HCT116 (cell line): ENCODE measurements around the gene PRKG1. TPM values are rescaled to one million over a fixed set of nuclear protein-coding genes. Genes with fewer than 3 reads are reported as not detected.

Experiments
- ATAC-seq: fragments of 200-7000 bp; cut with Tn5 transposase; 2 replicates; pipeline ENCODE4 v1.9.1; 2020; ENCODE audit warnings: mild to moderate bottlenecking, moderate library complexity
- BruUV-seq: library from RNA; stranded (reverse); fragments of 400-500 nt; replicated peaks from 2 replicates; lab custom pipeline; 2021; lab: Mats Ljungman, UMichigan
- CTCF ChIA-PET: fragments of 300-600 bp; sonication (Branson Sonifier 250); formaldehyde crosslinking; loops from one replicate; lab custom pipeline; 2021; ENCODE audit warnings: antibody characterized with exemption; lab: Charles Lee
- POLR2A ChIA-PET: fragments of 300-600, 350-600 bp; sonication (Branson Sonifier 250); formaldehyde crosslinking; loops from one replicate; lab custom pipeline; 2021; ENCODE audit warnings: antibody characterized with exemption; lab: Charles Lee
- RAD21 ChIA-PET, 2 experiments: fragments of 300-600 bp; sonication (Branson Sonifier 250); formaldehyde crosslinking; loops; one replicate each; lab custom pipeline; 2023; ENCODE audit warnings: low total read pairs in 2 of 2; ENCODE audit not compliant: uncharacterized antibody in 2 of 2, unreplicated experiment in 2 of 2, low non-redundant PET in 1 of 2; lab: Charles Lee
- DNase-seq: peaks from one replicate; pipeline ENCODE4 v3.0.0-alpha.2; 2010; ENCODE audit warnings: low read depth, low spot score
- H2AFZ ChIP-seq: fragments of 200-600 bp; shearing (Covaris generic), sonication (generic); 2 replicates; pipeline ENCODE4 v1.6.1; 2017; ENCODE audit warnings: low read depth, mixed run types, mixed read lengths, antibody characterized with exemption, low read length; ENCODE audit not compliant: poor library complexity, severe bottlenecking
- H3K27ac ChIP-seq: 2 replicates; pipeline ENCODE4 v1.5.1; 2012; ENCODE audit warnings: low read depth, low read length
- H3K27me3 ChIP-seq: fragments of 200-600 bp; sonication (generic); 2 replicates; pipeline ENCODE4 v1.6.1; 2016; ENCODE audit warnings: mixed run types, low read length, mixed read lengths; ENCODE audit not compliant: insufficient read depth
- H3K36me3 ChIP-seq, 2 experiments: fragments of 200-500 bp in 1 of 2; fragments of 200-600 bp in 1 of 2; sonication (Bioruptor generic) in 1 of 2; sonication (generic) in 1 of 2; 2 replicates each; pipeline versions ENCODE4 v1.5.1 to v1.6.1; 2014 to 2016; ENCODE audit warnings: low read length in 2 of 2, inconsistent platforms in 1 of 2, mixed read lengths in 1 of 2, mixed run types in 1 of 2; ENCODE audit not compliant: insufficient read depth in 2 of 2, control insufficient read depth in 1 of 2
- H3K4me1 ChIP-seq, 2 experiments: fragments of 200-600 bp in 1 of 2; sonication (generic) in 1 of 2; 2 replicates each; pipeline versions ENCODE4 v1.5.1 to v1.6.1; 2012 to 2017; ENCODE audit warnings: low read length in 2 of 2, inconsistent platforms in 1 of 2, mild to moderate bottlenecking in 1 of 2, mixed read lengths in 1 of 2, mixed run types in 1 of 2, moderate library complexity in 1 of 2; ENCODE audit not compliant: insufficient read depth in 2 of 2, control insufficient read depth in 1 of 2
- H3K4me2 ChIP-seq: fragments of 200-600 bp; sonication (generic); 2 replicates; pipeline ENCODE4 v1.6.1; 2017; ENCODE audit warnings: mixed run types, low read length, mixed read lengths
- H3K4me3 ChIP-seq, 2 experiments: fragments of 200-600 bp in 1 of 2; sonication (generic) in 1 of 2; replicated peaks in 1 of 2; 2 replicates each; pipeline ENCODE4 v1.5.1; 2011 to 2016; ENCODE audit warnings: low read length in 2 of 2, control low read depth in 1 of 2, low read depth in 1 of 2, mild to moderate bottlenecking in 1 of 2, mixed read lengths in 1 of 2, mixed run types in 1 of 2
- H3K79me2 ChIP-seq: fragments of 200-600 bp; sonication (generic); 2 replicates; pipeline ENCODE4 v1.6.1; 2017; ENCODE audit warnings: mild to moderate bottlenecking, mixed run types, low read length, moderate library complexity, mixed read lengths; ENCODE audit not compliant: insufficient read depth
- H3K9ac ChIP-seq: fragments of 200-600 bp; sonication (generic); 2 replicates; pipeline ENCODE4 v1.6.1; 2016; ENCODE audit warnings: low read length, mixed read lengths
- H3K9me2 ChIP-seq: fragments of 200-600 bp; sonication (generic), shearing (Covaris generic); 2 replicates; pipeline ENCODE4 v1.6.1; 2017; ENCODE audit warnings: mixed run types, mild to moderate bottlenecking, moderate library complexity; ENCODE audit not compliant: insufficient read depth
- H3K9me3 ChIP-seq, 2 experiments: fragments of 200-500 bp in 1 of 2; fragments of 200-600 bp in 1 of 2; sonication (Bioruptor generic) in 1 of 2; sonication (generic) in 1 of 2; 2 replicates each; pipeline ENCODE4 v1.6.1; 2014 to 2017; ENCODE audit warnings: low read length in 2 of 2, mixed read lengths in 2 of 2, inconsistent platforms in 1 of 2, low read depth in 1 of 2, mild to moderate bottlenecking in 1 of 2, mixed run types in 1 of 2, moderate library complexity in 1 of 2; ENCODE audit not compliant: control insufficient read depth in 1 of 2, insufficient read depth in 1 of 2
- H4K20me1 ChIP-seq: fragments of 200-600 bp; sonication (generic), shearing (Covaris generic); 2 replicates; pipeline ENCODE4 v1.6.1; 2017; ENCODE audit warnings: mixed run types, mild to moderate bottlenecking, moderate library complexity; ENCODE audit not compliant: insufficient read depth
- CBX3 ChIP-seq: IDR thresholded peaks from 2 replicates; pipeline ENCODE4 v1.6.1; 2012; ENCODE audit warnings: low read depth
- CTCF ChIP-seq, 3 experiments: fragments of 200-600 bp in 1 of 3; sonication (generic) in 1 of 3; IDR thresholded peaks in 2 of 3; conservative IDR thresholded peaks in 1 of 3; 2 replicates each; pipeline ENCODE4 v1.5.1; 2012 to 2017; ENCODE audit warnings: low read depth in 2 of 3, low read length in 2 of 3, antibody characterized with exemption in 1 of 3, borderline replicate concordance in 1 of 3, control low read depth in 1 of 3, mild to moderate bottlenecking in 1 of 3, mixed read lengths in 1 of 3, mixed run types in 1 of 3, moderate library complexity in 1 of 3; ENCODE audit not compliant: insufficient read depth in 1 of 3
- EGR1 ChIP-seq: IDR thresholded peaks from 2 replicates; pipeline ENCODE4 v1.6.1; 2012; ENCODE audit warnings: low read depth
- EZH2 ChIP-seq: fragments of 200-600 bp; sonication (generic); IDR thresholded peaks from 2 replicates; pipeline ENCODE4 v1.6.1; 2017; ENCODE audit warnings: antibody characterized with exemption, mixed run types
- MAX ChIP-seq: IDR thresholded peaks from 2 replicates; pipeline ENCODE4 v1.6.1; 2012
- POLR2A ChIP-seq: IDR thresholded peaks from 2 replicates; pipeline ENCODE4 v1.7.0; 2011; ENCODE audit warnings: borderline replicate concordance; ENCODE audit not compliant: insufficient read depth, insufficient read length; ENCODE audit errors: extremely low read depth
- POLR2AphosphoS5 ChIP-seq: IDR thresholded peaks from 2 replicates; pipeline ENCODE4 v1.6.1; 2011; ENCODE audit warnings: mild to moderate bottlenecking, low read depth, low read length, moderate library complexity
- RAD21 ChIP-seq: IDR thresholded peaks from 2 replicates; pipeline ENCODE4 v1.6.1; 2012; ENCODE audit warnings: low read depth, mild to moderate bottlenecking
- SIN3A ChIP-seq: IDR thresholded peaks from 2 replicates; pipeline ENCODE4 v1.6.1; 2012; ENCODE audit warnings: low read depth
- SP1 ChIP-seq: IDR thresholded peaks from 2 replicates; pipeline ENCODE4 v1.6.1; 2012; ENCODE audit warnings: low read depth
- ZBTB33 ChIP-seq: IDR thresholded peaks from 2 replicates; pipeline ENCODE4 v1.6.1; 2011; ENCODE audit warnings: mild to moderate bottlenecking, low read length, moderate library complexity; ENCODE audit not compliant: insufficient replicate concordance; ENCODE audit errors: extremely low read depth
- ZNF274 ChIP-seq: fragments of 200-500 bp; sonication (Bioruptor generic); IDR thresholded peaks from 2 replicates; pipeline ENCODE4 v1.6.1; 2014; ENCODE audit warnings: mild to moderate bottlenecking, low read depth, low read length, inconsistent platforms
- intact Hi-C: fragments of 100-400 bp; cut with micrococcal nuclease; formaldehyde crosslinking; loops from 2 replicates; pipeline ENCODE4 v1.10.0; 2022
- total RNA-seq: library from RNA; stranded (reverse); gene quantifications from one replicate; pipeline ENCODE4 v1.2.1, GENCODE V29; 2021; ENCODE audit not compliant: unreplicated experiment

The PRKG1 gene
- total RNA-seq, 1 experiment from 2014 or later = 1.4 TPM

DNA sequence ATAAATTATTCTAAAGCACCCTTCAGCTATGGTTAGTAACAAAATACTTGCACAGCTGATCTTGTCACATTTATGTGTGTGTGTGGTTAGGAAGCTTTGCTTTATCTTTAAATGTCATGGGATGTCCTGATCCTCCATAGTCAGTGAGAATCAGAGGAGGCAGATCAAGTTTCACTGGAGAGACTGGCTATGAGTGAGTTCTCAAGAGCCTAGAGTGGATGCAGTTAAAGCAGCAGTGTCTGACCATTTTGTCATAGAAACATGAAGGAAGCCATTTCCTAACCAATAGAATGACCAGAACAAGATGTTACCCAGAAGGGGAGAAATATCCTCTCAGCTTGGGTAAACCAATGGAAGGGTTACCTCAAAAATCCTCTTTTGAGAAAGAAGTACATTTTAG is 1032.6 kb downstream of the PRKG1 start:
- DNase-seq = no peak
- CTCF ChIA-PET = no interaction called here
- H3K4me2 ChIP-seq = no peak overlapping the region
- H4K20me1 ChIP-seq = no peaks in the 10 kb centered on the region
- POLR2A ChIA-PET = no interaction called here
- H3K9me2 ChIP-seq = no peaks in the 10 kb centered on the region
- no peaks in the 10 kb centered on the region for H3K79me2 ChIP-seq
- BruUV-seq = no TSS peak
- ATAC-seq = no peak
- intact Hi-C loops = no loop called here
- no peak overlapping the region for H2AFZ ChIP-seq
- no peaks in the 10 kb centered on the region for H3K27me3 ChIP-seq
- no peak overlapping the region for H3K9ac ChIP-seq
- H3K4me1 ChIP-seq = no peaks in the 10 kb centered on the region
- RAD21 ChIA-PET = no interaction called here
- H3K36me3 ChIP-seq = no peaks in the 10 kb centered on the region
- TF ChIP-seq ZBTB33 (no peak), SIN3A (no peak), RAD21 (no peak), POLR2AphosphoS5 (no peak), EGR1 (no peak), CTCF (IDR thresholded peaks at IDR 0.05 in 2 of 3, conservative IDR thresholded peaks at IDR 0.05 in 1 of 3; ENCODE audit: borderline replicate concordance in 1 of 3, insufficient read depth in 1 of 3, low read depth in 2 of 3, low read length in 2 of 3) (no peak), CBX3 (no peak), POLR2A (no peak), EZH2 (no peak), SP1 (no peak), ZNF274 (no peak), MAX (no peak)
- no peaks in the 10 kb centered on the region for H3K9me3 ChIP-seq
- H3K4me3 ChIP-seq = no peak overlapping the region
- H3K27ac ChIP-seq = no peak overlapping the region
